K562 (cell line): ENCODE data around the gene PDLIM4. TPM values are rescaled to one million over a fixed set of nuclear protein-coding genes. Genes with fewer than 3 reads are reported as not detected.

ENCODE experiments used
- ATF7 ChIP-seq: fragments of 450-650 bp; IDR thresholded peaks from 2 replicates; pipeline ENCODE4 v1.7.1; 2014; ENCODE audit warnings: mild to moderate bottlenecking, moderate library complexity
- BACH1 ChIP-seq: fragments of 200-800 bp; sonication (Bioruptor generic); IDR thresholded peaks from 2 replicates; pipeline ENCODE4 v1.6.1; 2016; ENCODE audit warnings: missing genetic modification characterization, missing compliant biosample characterization
- CTBP1 ChIP-seq: fragments of 450-650 bp; IDR thresholded peaks from 2 replicates; pipeline ENCODE4 v1.6.1; 2016; ENCODE audit warnings: borderline replicate concordance
- DEAF1 ChIP-seq: fragments of 450-650 bp; formaldehyde crosslinking; IDR thresholded peaks from 2 replicates; pipeline ENCODE4 v1.4.0; 2020; ENCODE audit warnings: mild to moderate bottlenecking, moderate library complexity
- ELF2 ChIP-seq: fragments of 250-450 bp; sonication (Bioruptor Pico); IDR thresholded peaks from 2 replicates; pipeline ENCODE4 v1.5.0; 2021; ENCODE audit warnings: mild to moderate bottlenecking
- HMGXB4 ChIP-seq: sonication (generic); formaldehyde crosslinking; IDR thresholded peaks from 2 replicates; pipeline ENCODE4 v1.8.1; 2023; ENCODE audit warnings: mild to moderate bottlenecking, missing genetic modification reagents
- IRF9 ChIP-seq: fragments of 450-650 bp; IDR thresholded peaks from 2 replicates; pipeline ENCODE4 v1.6.1; 2016; ENCODE audit warnings: missing biosample characterization, missing genetic modification characterization
- MBD2 ChIP-seq: sonication (generic); IDR thresholded peaks from 2 replicates; pipeline ENCODE4 v1.6.1; 2016; ENCODE audit warnings: low read depth, borderline replicate concordance
- NR3C1 ChIP-seq: sonication (generic); formaldehyde crosslinking; IDR thresholded peaks from 2 replicates; pipeline ENCODE4 v1.8.1; 2022; ENCODE audit warnings: missing genetic modification reagents
- PKNOX1 ChIP-seq: fragments of 450-650 bp; IDR thresholded peaks from 2 replicates; pipeline ENCODE4 v1.6.1; 2016
- PREB ChIP-seq: sonication (generic); formaldehyde crosslinking; IDR thresholded peaks from 2 replicates; pipeline ENCODE4 v1.8.1; 2023; ENCODE audit warnings: mild to moderate bottlenecking, missing genetic modification reagents
- PRPF4 ChIP-seq: fragments of 200-400 bp; formaldehyde crosslinking; IDR thresholded peaks from one replicate; pipeline ENCODE4 v1.6.1; 2017; ENCODE audit warnings: low read length, low read depth, mild to moderate bottlenecking; ENCODE audit not compliant: insufficient read depth, poor library complexity, severe bottlenecking
- PURB ChIP-seq: sonication (generic); formaldehyde crosslinking; IDR thresholded peaks from 2 replicates; pipeline ENCODE4 v1.9.0; 2021; ENCODE audit warnings: low read depth, mild to moderate bottlenecking, missing genetic modification reagents
- SIRT6 ChIP-seq: IDR thresholded peaks from one replicate; pipeline ENCODE4 v1.6.1; 2012; ENCODE audit warnings: low read depth, mild to moderate bottlenecking, control low read depth, inconsistent platforms, low read length, moderate library complexity
- SMARCA4 ChIP-seq: fragments of 450-650 bp; IDR thresholded peaks from 2 replicates; pipeline ENCODE4 v1.6.1; 2016
- STAG1 ChIP-seq: sonication (generic); formaldehyde crosslinking; IDR thresholded peaks from 2 replicates; pipeline ENCODE4 v1.5.0; 2020; ENCODE audit warnings: missing genetic modification reagents, borderline replicate concordance
- TEAD4 ChIP-seq, 2 experiments: sonication (generic) in 1 of 2; formaldehyde crosslinking in 1 of 2; IDR thresholded peaks; 2 replicates each; pipeline versions ENCODE4 v1.6.1 to v1.8.0; 2012 to 2022; ENCODE audit warnings: borderline replicate concordance in 1 of 2, inconsistent platforms in 1 of 2, low read length in 1 of 2, mild to moderate bottlenecking in 1 of 2, missing genetic modification reagents in 1 of 2
- ZNF212 ChIP-seq: fragments of 450-650 bp; formaldehyde crosslinking; IDR thresholded peaks from 2 replicates; pipeline ENCODE4 v1.4.0; 2020; ENCODE audit warnings: mild to moderate bottlenecking
- ZNF232 ChIP-seq: sonication (generic); formaldehyde crosslinking; IDR thresholded peaks from 2 replicates; pipeline ENCODE4 v1.8.0; 2022; ENCODE audit warnings: mild to moderate bottlenecking, missing genetic modification reagents
- ZNF280A ChIP-seq: fragments of 450-650 bp; IDR thresholded peaks from 2 replicates; pipeline ENCODE4 v1.6.1; 2018; ENCODE audit warnings: mild to moderate bottlenecking, low read depth; ENCODE audit not compliant: partially characterized antibody
- ZNF785 ChIP-seq: fragments of 250-450 bp; sonication (Bioruptor Pico); IDR thresholded peaks from 2 replicates; pipeline ENCODE4 v1.4.0; 2020; ENCODE audit warnings: mild to moderate bottlenecking
- ZSCAN32 ChIP-seq: fragments of 450-650 bp; formaldehyde crosslinking; IDR thresholded peaks from 2 replicates; pipeline ENCODE4 v1.4.0; 2020; ENCODE audit warnings: mild to moderate bottlenecking, moderate library complexity
- polyA plus RNA-seq, 8 experiments: library from polyadenylated mRNA; depleted of rRNA in 4 of 8; stranded (reverse) in 5 of 8; unstranded in 3 of 8; fragments of >200 nt; fragmentation: Nextera tagmentation in 2 of 8; fragmentation: Illumina TruSeq in 1 of 8; extraction: Ambion mirVana in 2 of 8; extraction: Trizol in 1 of 8; gene quantifications; 2 replicates each; pipeline versions ENCODE4 v1.2.1 to v1.2.3, GENCODE V29; 2011 to 2014; ENCODE audit warnings: inconsistent platforms in 1 of 8, missing spikeins in 1 of 8
- total RNA-seq, 7 experiments: library from RNA; depleted of rRNA in 6 of 7; stranded (reverse); fragments of >200 nt in 6 of 7; fragmentation: Illumina TruSeq in 2 of 7; extraction: Trizol in 2 of 7; gene quantifications; 2 replicates each; pipeline versions ENCODE4 v1.2.1 to v1.2.3, GENCODE V29; 2011 to 2021; ENCODE audit warnings: low replicate concordance in 1 of 7

The PDLIM4 gene
- total and polyA plus RNA-seq, 9 of the 15 experiments (the other 6 are each of a cell fraction or from before 2014, with no cell fraction given), result 0.28 to 32.8 (median 13.1) TPM

- TF ChIP-seq HMGXB4 (CRISPR knock-in tag) (no peak), ZSCAN32 (no peak), PURB (CRISPR knock-in tag) (no peak), ZNF280A (no peak), IRF9 (no peak), ZNF785 (CRISPR knock-in tag) (no peak), STAG1 (no peak), ZNF232 (no peak), PREB (CRISPR knock-in tag) (no peak), SMARCA4 (peak; percentile 88), NR3C1 (CRISPR knock-in tag) (no peak), PRPF4 (no peak), TEAD4 (IDR thresholded peaks at IDR 0.05; ENCODE audit: low read length) (peak; percentile 90), TEAD4 (CRISPR knock-in tag; IDR thresholded peaks at IDR 0.05; ENCODE audit: borderline replicate concordance) (no peak), SIRT6 (no peak), MBD2 (peak; percentile 74), ELF2 (CRISPR knock-in tag) (no peak), ZNF212 (CRISPR knock-in tag) (no peak), CTBP1 (peak; percentile 64; the same call in 1 of the 2 replicates), BACH1 (tag) (no peak), PKNOX1 (peak; percentile 74), DEAF1 (CRISPR knock-in tag) (no peak), ATF7 (peak; percentile 14; the same call in 1 of the 2 replicates)
These were observed 56.5 kb downstream of the PDLIM4 start (continued) for GRCh38 chr5:132313961-132314432.
